Activated T-cell treated with anti-CD3 and anti-CD28 coated beads for 1 hour (primary cell): Measurements from ENCODE around the gene TRIOBP.
A peak's percentile ranks its signal among the peaks of the same experiment; 100 is the strongest.

Experiments
- DNase-seq: peaks from one replicate; pipeline ENCODE4 v3.0.0-alpha.2; 2020; ENCODE audit warnings: low read depth

The TRIOBP gene

DNA sequence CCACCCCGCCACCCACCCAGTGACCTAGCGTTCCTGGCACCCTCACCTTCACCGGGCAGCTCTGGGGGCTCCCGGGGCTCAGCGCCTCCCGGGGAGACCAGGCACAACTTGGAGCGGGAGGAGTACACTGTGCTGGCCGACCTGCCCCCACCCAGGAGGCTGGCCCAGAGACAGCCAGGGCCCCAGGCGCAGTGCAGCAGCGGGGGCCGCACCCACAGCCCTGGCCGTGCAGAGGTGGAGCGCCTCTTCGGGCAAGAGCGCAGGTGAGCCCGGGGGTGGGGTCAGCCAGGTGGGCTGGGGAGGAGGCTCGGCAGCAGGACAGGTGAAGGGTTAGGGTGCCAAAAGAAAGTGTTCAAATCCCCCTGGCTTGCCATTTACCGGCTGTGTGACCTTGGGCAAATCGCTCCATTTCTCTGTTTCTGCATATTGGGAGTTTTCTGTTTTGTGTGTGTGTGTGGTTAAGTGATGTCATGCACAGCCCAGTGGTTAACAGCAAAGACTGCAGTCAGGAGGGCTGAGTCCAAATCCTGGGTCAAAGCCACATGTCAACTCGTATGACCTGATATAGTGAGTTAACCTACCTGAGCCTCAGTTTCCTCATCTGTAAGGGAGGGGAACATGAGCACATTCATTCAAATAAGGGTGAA lies 29.5 kb downstream of the TRIOBP start:
- no peak for DNase-seq

DNA sequence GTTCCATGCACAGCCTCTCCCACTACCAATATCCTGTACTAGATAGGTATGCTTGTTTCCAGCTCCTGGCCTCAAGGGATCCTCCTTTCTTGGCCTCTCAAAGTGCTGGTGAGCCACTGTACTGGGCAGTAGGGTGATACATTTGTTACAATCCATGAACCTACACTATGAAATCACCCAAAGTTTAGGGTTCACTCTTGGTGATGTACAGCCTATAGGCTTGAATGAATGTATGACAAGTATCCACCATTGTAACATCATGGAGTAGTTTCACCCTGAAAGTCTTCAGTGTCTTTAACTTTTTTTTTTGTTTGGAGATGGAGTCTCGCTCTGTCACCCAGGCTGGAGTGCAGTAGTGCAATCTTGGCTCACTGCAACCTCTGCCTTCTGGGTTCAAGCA lies 31.8 kb downstream of the TRIOBP start:
- DNase-seq: no peak

DNA sequence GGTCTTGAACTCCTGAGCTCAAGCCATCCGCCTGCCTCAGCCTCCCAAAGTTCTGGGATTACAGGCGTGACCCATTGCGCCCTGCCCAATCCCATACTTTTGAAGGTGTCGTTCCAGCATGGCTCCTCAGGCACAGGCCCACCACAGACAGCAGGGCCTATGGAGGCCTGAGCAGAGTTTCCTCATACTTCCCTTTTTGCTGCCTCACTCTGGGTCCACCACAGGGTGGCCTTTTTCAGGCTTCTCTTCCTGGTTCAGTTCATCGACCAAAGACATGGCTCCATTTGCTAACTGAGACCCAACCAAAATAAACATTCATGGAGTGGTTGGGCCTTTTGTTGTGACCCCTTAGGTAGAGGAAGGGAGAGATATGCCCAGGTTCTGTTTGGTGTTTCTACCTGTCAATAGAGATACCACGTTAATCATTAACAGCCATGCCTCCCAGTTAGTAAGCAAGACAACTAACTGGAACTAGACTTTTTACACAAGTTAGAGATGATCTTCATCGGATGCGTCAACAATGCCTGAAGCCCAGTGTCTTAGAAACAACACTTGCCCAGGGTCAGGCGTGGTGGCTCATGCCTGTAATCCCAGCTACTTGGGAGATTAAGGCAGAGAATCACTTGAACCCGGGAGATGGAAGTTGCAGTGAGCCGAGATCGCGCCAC lies 35.1 kb downstream of the TRIOBP start:
- DNase-seq: no peak

DNA sequence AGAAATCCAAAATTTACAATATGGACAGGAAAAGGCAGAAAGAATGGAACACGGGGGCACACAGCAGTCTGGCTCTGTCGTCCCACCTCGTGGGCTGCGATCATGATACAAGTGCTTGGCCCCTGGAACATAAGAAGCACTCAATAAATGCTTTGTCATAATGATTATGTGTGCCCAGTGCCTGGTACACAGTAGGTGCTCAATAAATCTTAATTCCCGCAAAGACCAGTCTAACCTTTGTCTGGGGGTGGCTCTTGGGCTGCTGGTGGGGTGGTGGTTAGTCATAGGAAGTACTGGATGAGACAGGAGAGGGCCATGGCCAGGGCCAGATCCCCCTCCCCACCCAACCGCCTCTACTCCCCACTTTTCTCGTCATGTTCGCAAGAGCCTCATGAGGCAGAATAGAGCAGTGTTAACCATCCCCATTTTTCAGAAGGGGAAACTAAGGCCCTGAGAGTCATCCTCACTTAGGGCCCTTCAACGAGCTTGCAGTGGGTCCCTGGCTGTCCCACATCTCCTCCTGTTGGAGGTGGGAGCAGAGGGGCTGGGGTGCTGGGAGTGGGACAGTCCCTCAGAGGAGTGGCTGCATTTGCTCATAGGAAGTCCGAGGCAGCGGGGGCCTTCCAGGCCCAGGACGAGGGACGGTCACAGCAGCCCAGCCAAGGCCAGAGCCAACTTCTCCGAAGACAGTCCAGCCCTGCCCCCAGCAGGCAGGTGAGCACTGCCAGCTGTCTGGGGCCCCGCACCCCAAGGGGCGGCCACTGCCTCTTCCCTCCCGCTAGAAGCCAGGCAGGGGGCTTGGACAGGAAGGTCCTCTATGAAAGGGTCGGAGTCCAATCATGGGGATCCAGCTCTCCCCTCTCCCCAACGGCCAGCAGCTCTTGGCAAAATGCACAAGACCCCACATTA lies 36.1 kb downstream of the TRIOBP start:
- DNase-seq: no peak

DNA sequence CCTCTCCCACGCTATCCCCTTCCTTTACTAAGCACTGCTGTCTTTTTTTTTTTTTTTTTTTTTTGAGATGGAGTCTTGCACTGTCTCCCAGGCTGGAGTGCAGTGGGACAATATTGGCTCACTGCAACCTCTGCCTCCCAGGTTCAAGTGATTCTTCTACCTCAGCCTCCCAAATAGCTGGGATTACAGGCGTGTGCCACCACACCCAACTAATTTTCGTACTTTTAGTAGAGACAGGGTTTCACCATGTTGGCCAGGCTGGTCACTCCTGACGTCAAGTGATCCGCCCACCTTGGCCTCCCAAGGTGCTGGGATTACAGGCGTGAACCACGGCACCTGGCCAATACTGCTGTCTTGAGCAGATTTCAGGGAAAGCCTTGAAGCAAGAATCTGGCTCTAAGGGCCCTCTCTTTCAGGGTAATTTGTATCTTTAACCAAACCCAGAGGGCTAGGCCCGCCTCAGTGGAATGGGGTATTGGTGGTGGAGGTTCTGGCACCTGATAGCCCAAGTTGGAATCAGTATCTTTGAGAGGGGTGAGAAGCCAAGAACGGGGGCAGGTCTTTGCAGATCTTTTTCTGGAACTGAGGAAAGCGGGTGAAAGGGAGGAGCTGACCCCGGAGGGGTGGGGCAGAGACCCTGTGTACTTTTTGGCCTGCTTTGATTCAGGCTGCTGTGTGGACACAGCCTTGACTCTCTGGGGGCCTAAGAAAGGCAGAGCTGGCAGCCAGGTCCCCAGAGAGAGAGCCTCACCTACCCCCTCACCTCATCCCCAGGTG lies 37.0 kb downstream of the TRIOBP start:
- DNase-seq: no peak

DNA sequence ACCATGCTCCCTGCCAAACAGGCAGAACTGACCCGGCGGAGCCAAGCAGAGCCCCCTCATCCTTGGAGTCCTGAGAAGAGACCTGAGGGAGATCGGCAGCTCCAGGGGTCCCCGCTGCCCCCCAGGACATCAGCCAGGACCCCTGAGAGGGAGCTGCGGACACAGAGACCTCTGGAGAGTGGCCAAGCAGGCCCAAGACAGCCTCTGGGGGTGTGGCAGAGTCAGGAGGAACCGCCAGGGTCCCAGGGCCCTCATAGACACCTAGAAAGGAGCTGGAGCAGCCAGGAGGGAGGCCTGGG lies 37.5 kb downstream of the TRIOBP start:
- no peak for DNase-seq

DNA sequence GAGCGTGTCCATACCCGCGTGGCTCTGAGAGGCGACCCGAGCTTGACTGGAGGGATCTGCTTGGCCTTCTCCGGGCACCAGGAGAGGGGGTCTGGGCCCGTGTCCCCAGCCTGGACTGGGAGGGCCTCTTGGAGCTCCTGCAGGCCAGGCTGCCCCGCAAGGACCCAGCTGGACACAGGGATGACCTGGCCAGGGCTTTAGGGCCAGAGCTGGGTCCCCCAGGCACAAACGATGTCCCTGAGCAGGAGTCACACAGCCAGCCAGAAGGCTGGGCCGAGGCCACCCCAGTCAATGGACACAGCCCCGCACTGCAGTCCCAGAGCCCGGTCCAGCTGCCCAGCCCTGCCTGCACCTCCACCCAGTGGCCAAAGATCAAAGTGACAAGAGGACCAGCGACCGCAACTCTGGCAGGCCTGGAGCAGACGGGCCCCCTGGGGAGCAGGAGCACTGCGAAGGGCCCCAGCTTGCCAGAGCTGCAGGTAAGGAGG lies 38.2 kb downstream of the TRIOBP start:
- no peak for DNase-seq

DNA sequence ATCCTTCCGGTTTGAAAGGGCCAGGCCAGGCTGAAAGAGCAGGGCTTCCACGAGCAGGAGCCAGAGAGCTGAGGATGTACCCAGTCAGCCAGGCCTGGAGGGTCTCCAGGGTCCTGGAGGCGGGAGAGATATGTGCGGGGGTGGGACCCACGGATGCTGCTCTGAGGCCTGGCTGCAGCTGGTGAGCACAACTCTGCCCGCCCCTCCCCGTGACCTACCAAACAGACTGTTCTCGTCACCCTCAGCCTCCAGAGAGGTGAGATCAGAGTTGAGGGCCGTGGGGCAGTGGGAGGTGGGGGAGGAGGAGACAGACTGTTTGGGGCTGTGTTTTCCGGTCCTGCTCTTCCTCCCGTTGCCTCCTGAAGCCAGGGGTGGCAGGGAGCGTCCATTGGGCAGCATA lies 42.2 kb downstream of the TRIOBP start:
- DNase-seq: no peak

DNA sequence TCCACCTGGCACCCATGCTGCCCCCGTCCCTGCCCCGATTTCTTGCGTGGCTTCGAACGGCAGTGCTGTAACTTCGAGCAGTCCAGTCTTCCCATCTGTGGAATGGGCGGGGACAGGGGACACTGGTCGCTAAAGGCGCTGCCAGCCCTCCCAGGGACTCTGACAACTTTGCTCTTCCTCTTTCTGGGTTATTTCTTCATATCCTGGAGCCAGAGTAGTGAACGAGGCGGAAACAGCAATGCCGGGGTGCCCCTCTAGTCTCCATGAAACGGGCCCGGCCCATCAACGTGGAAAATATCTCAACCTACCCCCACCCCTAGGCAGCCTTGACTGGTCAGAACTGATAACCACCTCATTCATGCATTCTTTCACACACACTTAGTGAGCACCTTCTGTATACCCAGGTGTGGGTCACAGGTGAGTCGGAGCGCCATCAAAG lies 42.8 kb downstream of the TRIOBP start:
- DNase-seq: no peak

DNA sequence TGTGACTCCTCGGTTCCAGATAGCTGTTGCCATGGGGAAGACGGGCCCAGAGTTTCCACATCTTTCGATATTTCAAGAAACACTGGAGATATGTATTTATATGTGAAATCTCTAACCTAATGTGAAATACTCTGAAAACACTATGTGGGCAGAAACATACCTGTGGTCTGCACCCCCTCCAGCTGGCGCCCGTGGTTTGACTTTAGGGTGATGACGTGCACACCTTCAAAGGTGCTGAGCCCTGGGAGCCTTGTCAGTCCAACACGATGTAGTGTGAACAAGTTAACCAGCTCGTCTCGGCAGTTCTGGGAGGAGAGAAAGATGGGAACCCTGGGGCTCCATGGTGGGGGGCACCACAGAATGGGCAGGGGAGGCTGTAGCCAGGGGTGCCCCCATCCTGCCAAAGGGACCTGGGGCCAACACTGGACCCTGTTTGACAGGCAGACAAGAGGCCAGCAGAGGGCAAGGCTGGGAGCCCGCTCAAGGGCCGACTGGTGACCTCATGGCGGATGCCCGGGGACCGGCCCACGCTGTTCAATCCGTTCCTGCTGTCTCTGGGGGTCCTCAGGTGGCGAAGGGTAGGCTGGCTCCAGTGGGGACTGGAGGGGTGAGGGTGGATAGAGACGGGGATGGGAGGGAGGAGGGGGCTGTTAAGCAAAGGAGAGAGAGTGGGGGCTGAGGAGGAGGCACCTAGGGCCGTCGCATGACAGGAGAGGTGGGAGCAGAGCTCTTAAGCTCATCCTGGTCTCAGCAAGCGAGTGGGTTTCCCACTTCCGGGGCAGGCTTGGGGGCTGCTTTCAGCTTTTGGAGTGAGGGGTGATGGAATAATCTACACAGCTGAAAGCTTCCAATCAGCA lies 43.8 kb downstream of the TRIOBP start:
- DNase-seq: no peak

DNA sequence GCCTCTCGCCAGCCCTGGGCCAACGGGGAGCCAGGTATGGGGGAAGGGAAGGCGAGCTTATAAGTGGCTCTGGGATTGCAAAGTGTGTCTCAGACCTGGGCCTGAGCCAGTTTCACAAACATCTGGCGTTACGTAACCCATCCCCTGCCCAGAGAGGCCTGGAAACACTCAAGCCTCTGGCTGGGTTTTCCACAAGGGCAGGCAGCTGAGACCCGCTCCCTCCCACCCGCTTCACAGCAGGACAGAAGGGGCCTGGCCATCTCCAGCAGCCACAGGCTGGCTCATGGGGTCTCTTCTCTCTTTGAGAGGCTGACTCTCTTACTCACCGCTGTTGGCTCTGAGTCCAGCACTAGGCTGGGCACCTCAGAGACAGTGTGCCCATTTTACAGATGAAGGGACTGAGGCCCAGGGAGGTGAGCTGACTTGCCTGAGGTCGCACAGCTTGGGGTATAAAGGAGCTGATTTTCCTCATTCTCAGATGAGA lies 44.5 kb downstream of the TRIOBP start:
- no peak for DNase-seq

DNA sequence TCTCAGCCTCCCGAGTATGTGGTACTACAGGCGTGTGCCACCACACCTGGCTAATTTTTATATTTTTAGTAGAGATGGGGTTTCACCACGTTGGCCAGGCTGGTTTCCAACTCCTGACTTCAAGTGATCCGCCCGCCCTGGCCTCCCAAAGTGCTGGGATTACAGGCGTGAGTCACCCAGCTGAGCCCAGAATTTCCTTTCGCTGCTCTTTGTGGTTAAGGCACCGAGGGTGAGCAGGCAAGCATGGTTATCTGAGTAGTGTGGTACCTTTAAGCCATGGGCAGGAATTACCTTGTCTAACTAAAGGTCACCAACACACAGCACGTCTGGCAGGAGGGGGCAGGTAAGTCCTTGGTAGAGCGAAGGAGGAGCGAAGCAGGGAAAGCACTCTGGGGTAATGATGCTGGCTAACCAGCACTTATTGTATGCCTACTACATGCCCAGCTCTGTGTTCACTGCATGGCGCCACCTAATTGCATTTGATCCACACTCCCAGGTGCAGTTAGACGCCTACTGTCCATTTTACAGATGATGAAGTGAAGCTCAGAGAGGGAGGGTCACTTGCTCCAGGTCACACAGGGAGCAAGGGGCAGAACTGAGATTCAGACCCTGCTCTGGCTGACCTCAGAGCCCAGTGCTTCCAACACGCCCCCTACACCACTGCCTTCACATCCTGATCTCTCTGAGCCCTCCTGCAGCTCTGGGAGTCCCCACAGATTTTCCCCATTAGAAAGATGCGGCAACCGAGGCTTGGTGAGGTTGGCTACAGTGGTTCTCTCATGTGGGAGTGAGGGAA lies 45.7 kb downstream of the TRIOBP start:
- DNase-seq: no peak

DNA sequence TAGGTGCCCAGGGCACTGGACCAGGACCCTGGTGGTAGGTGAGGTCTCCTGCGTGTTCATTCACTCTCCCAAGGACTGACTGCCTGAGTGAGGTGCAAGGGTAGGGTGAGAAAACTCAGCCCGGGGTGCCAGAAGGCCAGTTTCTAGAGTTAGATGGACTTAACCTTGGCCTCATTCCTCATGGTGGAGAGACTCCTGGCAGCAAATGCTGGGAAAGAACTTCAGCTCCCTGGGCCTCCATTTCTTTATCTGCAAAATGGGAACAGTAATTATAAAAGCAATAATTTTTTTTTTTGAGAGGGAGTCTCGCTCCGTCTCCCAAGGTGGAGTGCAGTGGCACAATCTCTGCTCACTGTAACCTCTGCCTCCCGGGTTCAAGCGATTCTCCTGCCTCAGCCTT lies 47.7 kb downstream of the TRIOBP start:
- no peak for DNase-seq

DNA sequence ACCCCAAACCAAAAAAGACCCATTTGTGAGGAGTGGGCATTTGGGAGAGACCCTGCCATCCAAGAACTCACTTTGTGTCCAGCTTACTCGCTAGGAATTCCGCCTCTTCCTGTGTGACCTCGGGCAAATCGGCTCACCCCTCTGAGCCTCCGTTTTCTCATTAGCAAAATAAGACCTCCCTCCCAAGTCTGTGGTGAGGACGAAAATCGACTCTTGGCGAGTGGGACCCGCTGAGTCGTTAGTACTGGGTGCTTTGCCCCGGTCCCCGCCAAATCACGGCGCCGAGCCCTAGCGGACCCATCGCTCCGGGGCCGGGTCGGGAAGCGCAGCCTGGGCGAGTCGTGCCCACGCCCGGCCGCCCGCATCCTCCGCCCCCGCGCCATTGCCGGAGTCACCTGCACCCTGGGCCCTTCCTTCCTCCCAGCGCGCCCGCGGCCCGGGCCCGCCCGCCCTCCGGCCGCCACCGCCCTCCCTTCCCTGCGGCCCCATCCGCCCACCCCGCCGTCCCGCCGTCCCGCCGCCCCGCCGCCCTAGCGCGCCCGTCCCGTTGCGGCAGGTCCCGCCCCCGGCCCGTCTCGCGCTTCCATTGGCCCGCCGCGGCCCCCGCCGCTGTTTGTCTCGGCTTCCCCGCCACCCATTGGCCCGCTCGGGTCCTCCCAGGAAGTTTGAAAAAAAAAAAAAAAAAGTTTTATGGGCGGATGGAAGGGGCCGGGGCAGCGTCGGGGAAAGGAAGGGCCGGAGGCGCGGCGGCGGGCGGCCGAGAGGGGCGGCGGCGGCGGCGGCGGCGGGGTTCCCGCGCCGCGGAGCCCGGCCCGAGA lies 48.9 kb downstream of the TRIOBP start:
- peak; percentile 80 for DNase-seq

DNA sequence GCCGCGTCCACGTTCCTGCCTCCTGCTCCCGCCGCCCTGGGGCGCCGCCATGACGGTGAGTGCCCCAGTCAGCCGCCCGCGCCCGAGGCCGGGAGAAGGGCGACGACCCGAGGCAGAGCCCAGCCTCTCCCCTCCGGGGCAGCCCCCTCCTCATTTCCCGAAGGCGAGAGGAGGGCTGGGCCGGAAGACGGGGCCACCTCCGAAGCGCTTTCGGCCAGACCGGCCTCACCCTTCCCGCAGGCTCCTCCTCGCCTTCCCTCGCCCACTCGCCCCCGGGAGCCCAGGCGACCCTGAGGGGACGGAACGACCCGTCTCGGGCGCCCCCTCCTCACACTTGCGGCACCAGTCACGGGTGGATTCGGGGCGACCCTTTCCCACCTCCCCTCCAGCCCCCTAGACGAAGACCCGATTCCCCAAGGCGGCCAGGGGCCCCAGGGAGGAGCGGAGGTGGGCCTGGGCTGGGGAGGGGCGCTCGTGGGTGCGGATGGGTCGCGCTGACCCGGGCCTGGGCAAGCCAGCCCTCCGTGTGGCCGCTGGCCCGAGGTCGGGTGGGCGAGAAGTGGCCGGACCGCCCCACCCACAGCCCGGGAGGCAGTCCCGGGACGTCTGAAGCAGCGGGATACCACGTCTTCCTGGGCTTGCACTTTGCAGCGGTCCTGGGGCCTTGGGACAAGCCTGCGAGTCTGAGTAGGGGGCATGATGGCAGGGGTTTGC lies 49.7 kb downstream of the TRIOBP start:
- peak; percentile 12 for DNase-seq

DNA sequence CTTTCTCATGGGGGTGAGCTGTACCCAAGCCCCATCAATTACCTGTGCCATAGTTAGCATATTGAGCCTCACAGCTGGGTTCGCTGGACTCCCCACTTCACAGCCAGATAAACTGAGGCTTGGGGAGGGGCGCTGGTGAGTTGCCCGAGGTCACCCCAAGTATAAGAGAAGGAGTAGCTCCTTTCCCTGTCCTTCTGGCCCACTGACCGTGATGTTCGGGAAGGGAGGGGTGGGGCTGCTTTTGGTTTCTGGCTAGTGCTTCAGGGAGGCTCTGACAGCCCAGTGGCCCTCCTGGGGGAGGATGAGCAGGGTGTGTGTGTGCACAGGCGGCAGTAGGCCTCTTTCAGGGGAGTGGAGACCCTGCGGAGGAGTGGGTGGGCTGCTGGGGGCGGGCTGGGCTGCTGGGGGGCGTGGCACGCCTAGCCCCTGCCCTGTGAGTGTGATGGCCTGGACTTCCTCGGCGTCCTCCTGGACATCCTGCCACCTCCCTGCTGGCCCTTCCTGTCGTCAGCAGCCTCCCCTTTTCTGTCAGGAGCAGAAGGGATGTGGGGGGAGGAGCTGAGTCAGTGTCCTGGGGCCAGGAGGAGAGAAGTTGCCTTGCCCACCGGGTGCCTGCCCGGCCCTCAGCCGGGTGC lies 50.3 kb downstream of the TRIOBP start:
- no peak for DNase-seq

DNA sequence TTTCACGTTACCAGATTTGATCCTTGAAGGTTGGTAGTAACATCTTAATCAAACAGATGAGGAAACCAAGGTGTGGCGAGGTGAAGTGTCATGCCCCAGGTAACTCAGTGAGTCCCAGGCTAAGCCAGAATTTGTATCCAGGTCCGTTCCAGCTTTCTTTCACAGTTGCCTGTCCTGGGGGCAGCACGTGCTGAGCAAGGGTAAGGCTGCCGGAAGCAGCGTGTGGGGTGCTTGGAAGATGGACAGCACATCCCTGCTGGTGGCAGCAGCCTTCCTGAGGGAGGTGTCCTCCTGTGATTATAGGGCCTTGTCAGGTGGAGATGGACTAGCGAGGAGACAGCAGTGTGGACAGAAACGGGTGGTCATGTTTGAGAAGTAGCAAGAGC lies 50.9 kb downstream of the TRIOBP start:
- no peak for DNase-seq

DNA sequence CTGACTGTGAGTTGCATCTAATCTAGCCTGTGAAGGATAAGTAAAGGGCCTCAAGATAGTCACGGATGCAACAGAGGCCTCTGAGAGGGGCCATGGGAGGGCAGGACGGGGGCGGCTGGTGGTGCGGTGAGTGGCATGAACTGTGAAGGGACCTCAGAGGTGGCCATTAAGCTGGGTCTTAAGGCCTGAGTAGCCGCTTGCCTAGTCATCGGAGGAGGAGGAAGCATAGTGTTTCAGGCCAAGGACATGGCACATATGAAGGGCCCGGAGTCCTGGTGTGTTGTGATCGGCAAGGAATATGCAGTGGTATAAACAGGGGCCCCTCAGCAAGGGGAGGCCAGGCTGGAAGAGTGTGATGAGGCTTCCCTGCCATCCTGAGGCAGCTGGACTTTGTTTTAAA lies 51.8 kb downstream of the TRIOBP start:
- no peak for DNase-seq
